ENCODE results near the gene PGAM1.

GRCh38 chr10:97463363-97464132 lies 37.6 kb downstream of the PGAM1 start:
- TF ChIP-seq CTCF (IDR thresholded peaks at IDR 0.05) (peak; percentile 67 to 91 (median 84)), POLR2AphosphoS5 (IDR thresholded peaks at IDR 0.05) (peak; percentile 47 to 50), POLR2A (IDR thresholded peaks at IDR 0.05) (peak in 1 of 4 donors; percentile 23), EP300 (IDR thresholded peaks at IDR 0.05) (peak in 2 of 4 donors; percentile 30 to 91)

Data from upper lobe of left lung (tissue), 4 donors.